B cell (primary cell): Measurements from ENCODE around the gene CELF2.

Source experiments
- EZH2 ChIP-seq: IDR thresholded peaks from 2 replicates; pipeline ENCODE4 v1.6.1; 2012; ENCODE audit warnings: borderline replicate concordance, low read depth, mild to moderate bottlenecking, moderate library complexity, low read length; ENCODE audit not compliant: insufficient read depth, poor library complexity, severe bottlenecking
- TF ChIP-seq, protein P1 (sequence below): fragments of 200-600 bp; IDR thresholded peaks from one replicate; pipeline ENCODE4 v1.8.0; 2022; ENCODE audit warnings: antibody characterized with exemption, mild to moderate bottlenecking

GRCh38 chr10:11377267-11377666, 359.6 kb downstream of the CELF2 start:
- TF ChIP-seq, protein P1, sequence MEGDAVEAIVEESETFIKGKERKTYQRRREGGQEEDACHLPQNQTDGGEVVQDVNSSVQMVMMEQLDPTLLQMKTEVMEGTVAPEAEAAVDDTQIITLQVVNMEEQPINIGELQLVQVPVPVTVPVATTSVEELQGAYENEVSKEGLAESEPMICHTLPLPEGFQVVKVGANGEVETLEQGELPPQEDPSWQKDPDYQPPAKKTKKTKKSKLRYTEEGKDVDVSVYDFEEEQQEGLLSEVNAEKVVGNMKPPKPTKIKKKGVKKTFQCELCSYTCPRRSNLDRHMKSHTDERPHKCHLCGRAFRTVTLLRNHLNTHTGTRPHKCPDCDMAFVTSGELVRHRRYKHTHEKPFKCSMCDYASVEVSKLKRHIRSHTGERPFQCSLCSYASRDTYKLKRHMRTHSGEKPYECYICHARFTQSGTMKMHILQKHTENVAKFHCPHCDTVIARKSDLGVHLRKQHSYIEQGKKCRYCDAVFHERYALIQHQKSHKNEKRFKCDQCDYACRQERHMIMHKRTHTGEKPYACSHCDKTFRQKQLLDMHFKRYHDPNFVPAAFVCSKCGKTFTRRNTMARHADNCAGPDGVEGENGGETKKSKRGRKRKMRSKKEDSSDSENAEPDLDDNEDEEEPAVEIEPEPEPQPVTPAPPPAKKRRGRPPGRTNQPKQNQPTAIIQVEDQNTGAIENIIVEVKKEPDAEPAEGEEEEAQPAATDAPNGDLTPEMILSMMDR: no peak
- TF ChIP-seq EZH2: no peak
